ENCODE results near the gene PRKN.

The PRKN gene

GRCh38 chr6:161626132-161626676 is 1101.4 kb downstream of the PRKN start:
- DNase-seq, result no peak

- DNase-seq, result no peak
Measured at GRCh38 chr6:161624111-161624510, 1103.5 kb downstream of the PRKN start.

GRCh38 chr6:161622779-161623178 is 1104.8 kb downstream of the PRKN start:
- DNase-seq, result no peak

- no peak for DNase-seq
Measured at GRCh38 chr6:161618831-161619454, 1108.6 kb downstream of the PRKN start.

GRCh38 chr6:161613711-161614110 is 1113.9 kb downstream of the PRKN start:
- no peak for DNase-seq

- no peak for DNase-seq
Measured at GRCh38 chr6:161608771-161609170, 1118.8 kb downstream of the PRKN start.

GRCh38 chr6:161607696-161608297 is 1119.8 kb downstream of the PRKN start:
- DNase-seq, result no peak

GRCh38 chr6:161602359-161602758 is 1125.2 kb downstream of the PRKN start:
- DNase-seq, result no peak

GRCh38 chr6:161598896-161599295 is 1128.7 kb downstream of the PRKN start:
- DNase-seq, result no peak

GRCh38 chr6:161596807-161597520 is 1130.6 kb downstream of the PRKN start:
- DNase-seq, result no peak

GRCh38 chr6:161594412-161594811 is 1133.2 kb downstream of the PRKN start:
- no peak for DNase-seq

GRCh38 chr6:161590961-161591627 is 1136.5 kb downstream of the PRKN start:
- DNase-seq, result no peak

- no peak for DNase-seq
Measured at GRCh38 chr6:161586887-161587286, 1140.7 kb downstream of the PRKN start.

- DNase-seq, result no peak
Measured at GRCh38 chr6:161584621-161585340, 1142.8 kb downstream of the PRKN start.

- DNase-seq, result no peak
Measured at GRCh38 chr6:161584051-161584450, 1143.5 kb downstream of the PRKN start.

- no peak for DNase-seq
Measured at GRCh38 chr6:161583584-161583983, 1144.0 kb downstream of the PRKN start.

GRCh38 chr6:161578478-161578877 is 1149.1 kb downstream of the PRKN start:
- DNase-seq, result no peak

- no peak for DNase-seq
Measured at GRCh38 chr6:161575523-161576254, 1151.9 kb downstream of the PRKN start.

GRCh38 chr6:161568885-161569456 is 1158.6 kb downstream of the PRKN start:
- no peak for DNase-seq

GRCh38 chr6:161564952-161565351 is 1162.6 kb downstream of the PRKN start:
- no peak for DNase-seq

GRCh38 chr6:161561908-161562307 is 1165.7 kb downstream of the PRKN start:
- no peak for DNase-seq
